Right lobe of liver (tissue), 6 donors: ENCODE results near the gene TGFBR3L. TPM values are rescaled to one million over a fixed set of nuclear protein-coding genes. Genes with fewer than 3 reads are reported as not detected.

Experiments
- ATAC-seq, 4 donors: fragments of 200-7000 bp; cut with Tn5 transposase; one replicate each; pipeline ENCODE4 v1.9.1; 2020; ENCODE audit warnings: mild to moderate bottlenecking in 4 of 4, moderate library complexity in 4 of 4
- DNase-seq, 3 donors: peaks; one replicate each; pipeline ENCODE4 v3.0.0-alpha.2; 2020
- H3K27ac ChIP-seq, 3 donors: fragments of 200-600 bp; one replicate each; pipeline ENCODE4 v1.8.0; 2022
- H3K27me3 ChIP-seq, 2 donors: fragments of 200-600 bp; one replicate each; pipeline ENCODE4 v1.8.0; 2022
- H3K36me3 ChIP-seq, 4 donors: fragments of 200-600 bp; sonication (generic) in 1 of 4; one replicate each; pipeline versions ENCODE4 v1.5.1 to v1.8.0; 2017 to 2022; ENCODE audit warnings: control low read depth in 1 of 4
- H3K4me1 ChIP-seq, 4 donors: fragments of 200-600 bp; sonication (generic) in 1 of 4; one replicate each; pipeline versions ENCODE4 v1.5.1 to v1.8.0; 2017 to 2022; ENCODE audit warnings: control low read depth in 1 of 4
- H3K4me3 ChIP-seq, 3 donors: fragments of 200-600 bp; one replicate each; pipeline ENCODE4 v1.8.0; 2022
- H3K9me3 ChIP-seq, 4 donors: fragments of 200-600 bp; sonication (generic) in 1 of 4; one replicate each; pipeline versions ENCODE4 v1.5.1 to v1.8.0; 2017 to 2022; ENCODE audit warnings: control low read depth in 1 of 4
- POLR2A ChIP-seq: fragments of 450-650 bp; IDR thresholded peaks from one replicate; pipeline ENCODE4 v1.6.1; 2017; ENCODE audit warnings: antibody characterized with exemption, mild to moderate bottlenecking
- WGBS: methylation state at CpG from one replicate; pipeline ENCODE4 v1.1.6; 2018; ENCODE audit warnings: low coverage, low lambda C conversion rate; ENCODE audit not compliant: insufficient coverage; ENCODE audit errors: missing lambda C conversion rate; 5-methylcytosine and 5-hydroxymethylcytosine counted together
- intact Hi-C, 2 donors: fragments of 100-400 bp; cut with DNase I; formaldehyde crosslinking; loops; one replicate each; pipeline versions ENCODE4 v1.11.2 to v1.14.1; 2022
- total RNA-seq, 6 experiments: library from RNA; depleted of rRNA in 2 of 6; stranded (reverse); fragments of >200 nt in 2 of 6; fragmentation: NEBNext Ultra II Directional in 3 of 6; extraction: Animal tissue kit (Norgen Biotek cat#: 25700) in 3 of 6; gene quantifications; one replicate each; pipeline versions ENCODE4 v1.1.0 to v1.2.4, GENCODE V29; 2016 to 2023
- TF ChIP-seq, protein P1 (sequence below), 4 donors: fragments of 200-600 bp in 3 of 4; fragments of 450-650 bp in 1 of 4; IDR thresholded peaks; one replicate each; pipeline versions ENCODE4 v1.5.1 to v1.8.0; 2016 to 2022; ENCODE audit warnings: antibody characterized with exemption in 4 of 4, mild to moderate bottlenecking in 2 of 4
- donor health status: DM: no; HTN: yes; CAD: no.
- donor health status: DM: no; HTN: no; CAD: no.
- donor health status: DM: no; HTN: no; CAD: no.
- donor health status: DM: no; HTN: yes; CAD: no.
- donor health status: DM: no; HTN: yes; CAD: no.

The TGFBR3L gene
- total RNA-seq, 6 experiments from 2014 or later = 0.42 to 2.9 (median 1.3) TPM

GRCh38 chr19:7968008-7968795, 53.6 kb downstream of the TGFBR3L start:
- TF ChIP-seq, protein P1, sequence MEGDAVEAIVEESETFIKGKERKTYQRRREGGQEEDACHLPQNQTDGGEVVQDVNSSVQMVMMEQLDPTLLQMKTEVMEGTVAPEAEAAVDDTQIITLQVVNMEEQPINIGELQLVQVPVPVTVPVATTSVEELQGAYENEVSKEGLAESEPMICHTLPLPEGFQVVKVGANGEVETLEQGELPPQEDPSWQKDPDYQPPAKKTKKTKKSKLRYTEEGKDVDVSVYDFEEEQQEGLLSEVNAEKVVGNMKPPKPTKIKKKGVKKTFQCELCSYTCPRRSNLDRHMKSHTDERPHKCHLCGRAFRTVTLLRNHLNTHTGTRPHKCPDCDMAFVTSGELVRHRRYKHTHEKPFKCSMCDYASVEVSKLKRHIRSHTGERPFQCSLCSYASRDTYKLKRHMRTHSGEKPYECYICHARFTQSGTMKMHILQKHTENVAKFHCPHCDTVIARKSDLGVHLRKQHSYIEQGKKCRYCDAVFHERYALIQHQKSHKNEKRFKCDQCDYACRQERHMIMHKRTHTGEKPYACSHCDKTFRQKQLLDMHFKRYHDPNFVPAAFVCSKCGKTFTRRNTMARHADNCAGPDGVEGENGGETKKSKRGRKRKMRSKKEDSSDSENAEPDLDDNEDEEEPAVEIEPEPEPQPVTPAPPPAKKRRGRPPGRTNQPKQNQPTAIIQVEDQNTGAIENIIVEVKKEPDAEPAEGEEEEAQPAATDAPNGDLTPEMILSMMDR (IDR thresholded peaks at IDR 0.05) = no peak
- TF ChIP-seq POLR2A = no peak
- no peaks in the 10 kb centered on the region for H3K9me3 ChIP-seq
- peaks cover 0 to 14% (median 4%) of the 10 kb centered on the region in 4 donors for H3K4me1 ChIP-seq
- H3K27ac ChIP-seq = no peak overlapping the region
- ATAC-seq = no peak
- H3K4me3 ChIP-seq = no peak overlapping the region
- H3K27me3 ChIP-seq = no peaks in the 10 kb centered on the region
- H3K36me3 ChIP-seq = peaks cover 0 to 29% (median 5%) of the 10 kb centered on the region in 4 donors
- intact Hi-C loops = no loop called here
- 97% methylated on average over 4 of the region's 15 CpGs for WGBS
- no peak for DNase-seq

Other genes with a start within 250 kb of the TGFBR3L start
- gene RETN, start 245.8 kb upstream of the TGFBR3L start, total RNA-seq = 1 to 10 TPM in 1 of 6 experiments, under 1 TPM in 1, not detected in 4; 0.63 to 2.4 TPM
- under 1 TPM; 0.11 to 0.86 (median 0.34) TPM for gene MCEMP1, start 237.7 kb upstream of the TGFBR3L start, total RNA-seq
- gene TRAPPC5, start 234.0 kb upstream of the TGFBR3L start, total RNA-seq = 10 to 100 TPM; 41.7 to 66.5 (median 52.0) TPM
- gene FCER2, start 212.7 kb upstream of the TGFBR3L start, total RNA-seq = under 1 TPM in 2 of 6 experiments, not detected in 4; 0.18 to 0.29 TPM
- gene CLEC4G, start 182.7 kb upstream of the TGFBR3L start, total RNA-seq = 10 to 100 TPM; 25.7 to 59.0 (median 38.2) TPM
- 1 to 10 TPM in 4 of 6 experiments, under 1 TPM in 2; 0.42 to 6.7 (median 2.8) TPM for gene CD209, start 167.3 kb upstream of the TGFBR3L start, total RNA-seq
- gene CLEC4M, start 151.6 kb upstream of the TGFBR3L start, total RNA-seq = 10 to 100 TPM; 12.8 to 64.8 (median 20.8) TPM
- gene EVI5L, start 84.6 kb upstream of the TGFBR3L start, total RNA-seq = 1 to 10 TPM; 3.7 to 6.3 (median 4.9) TPM
- gene PRR36, start 40.4 kb upstream of the TGFBR3L start, total RNA-seq = under 1 TPM in 4 of 6 experiments, not detected in 2; 0.07 to 0.37 (median 0.12) TPM
- gene LRRC8E, start 26.3 kb upstream of the TGFBR3L start, total RNA-seq = 1 to 10 TPM; 1.5 to 9.6 (median 3.5) TPM
- gene MAP2K7, start 11.0 kb upstream of the TGFBR3L start, total RNA-seq = 10 to 100 TPM in 5 of 6 experiments, 1 to 10 TPM in 1; 9.7 to 22.1 (median 15.6) TPM
- 1 to 10 TPM; 3.5 to 7.8 (median 5.2) TPM for gene SNAPC2, start 5.5 kb downstream of the TGFBR3L start, total RNA-seq
- under 1 TPM in 2 of 6 experiments, not detected in 4; 0.18 to 0.49 TPM for gene CTXN1, start 11.3 kb downstream of the TGFBR3L start, total RNA-seq
- gene TIMM44, start 28.8 kb downstream of the TGFBR3L start, total RNA-seq = 10 to 100 TPM; 26.1 to 41.7 (median 36.9) TPM
- gene ELAVL1, start 90.8 kb downstream of the TGFBR3L start, total RNA-seq = 10 to 100 TPM; 25.3 to 33.6 (median 30.3) TPM
- gene CCL25, start 137.9 kb downstream of the TGFBR3L start, total RNA-seq = under 1 TPM in 1 of 6 experiments, not detected in 5; 0.51 TPM
- under 1 TPM in 2 of 6 experiments, not detected in 4; 0.11 to 0.37 TPM for gene FBN3, start 234.8 kb downstream of the TGFBR3L start, total RNA-seq